ENCODE data around the gene TNFSF15. TPM values are rescaled to one million over a fixed set of nuclear protein-coding genes. Genes with fewer than 3 reads are reported as not detected.

The TNFSF15 gene
- total RNA-seq, result 3.8 and 3.9 TPM in 2 replicates

GRCh38 chr9:114805670-114806525, at the start of gene TNFSF15:
Gene TNFSF15, minus strand, starts transcription at chr9:114806039. Its CDS starts 27 bp downstream, at chr9:114806012.
- intact Hi-C loops (cut with micrococcal nuclease), result loop anchor here (1.0 to 2.0 kb wide), 5 partner anchors 31 to 208 kb away; partner anchors contain the start of gene TEX48

DNA sequence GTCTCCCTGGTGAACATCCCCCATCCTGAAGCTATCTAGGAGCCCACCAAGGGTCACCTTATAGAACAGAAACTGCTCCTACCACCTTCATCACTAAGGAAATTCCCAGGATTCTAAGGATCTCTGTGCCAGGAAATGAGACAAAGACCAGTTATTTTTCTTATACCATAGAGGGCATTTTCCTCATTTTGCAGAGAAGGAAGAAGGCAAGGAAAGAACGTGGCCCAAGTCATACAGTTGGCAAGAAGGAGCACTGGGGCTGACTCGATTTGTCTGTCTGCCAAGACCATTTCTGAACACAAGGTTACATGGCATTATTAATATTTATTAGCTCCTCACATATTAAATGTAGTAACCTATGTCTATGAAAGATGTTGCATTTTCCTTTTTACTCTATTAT, 49.6 kb upstream of the TNFSF15 start:
- intact Hi-C loops (cut with micrococcal nuclease), result no loop called here

DNA sequence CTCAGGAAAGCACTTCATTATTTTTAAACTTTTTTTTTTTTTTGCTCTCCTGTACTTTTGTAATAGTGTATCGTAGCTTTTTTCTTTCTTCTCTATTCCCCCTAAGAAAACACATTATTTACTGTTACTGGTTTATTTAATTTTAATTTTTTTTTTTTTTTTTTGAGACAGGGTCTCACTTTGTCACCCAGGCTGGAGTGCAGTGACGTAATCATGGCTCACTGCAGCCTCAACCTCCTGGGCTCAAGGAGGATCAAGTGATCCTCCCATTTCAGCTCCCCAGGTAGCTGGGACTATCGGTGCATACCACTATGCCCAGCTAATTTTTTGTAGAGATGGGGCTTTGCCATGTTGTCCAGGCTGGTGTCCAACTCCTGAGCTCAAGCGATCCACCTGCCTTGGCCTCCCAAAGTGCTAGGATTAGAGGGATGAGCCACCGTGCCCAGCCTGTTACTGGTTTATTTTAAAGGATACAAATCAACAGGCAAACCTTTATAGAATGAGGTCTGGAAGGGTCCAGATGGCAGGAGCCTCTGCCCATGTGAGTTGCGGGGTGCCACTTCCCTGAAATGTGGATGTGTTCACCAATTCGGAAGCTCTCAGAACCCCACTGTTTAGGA, 49.0 kb upstream of the TNFSF15 start:
- intact Hi-C loops (cut with micrococcal nuclease), result no loop called here

DNA sequence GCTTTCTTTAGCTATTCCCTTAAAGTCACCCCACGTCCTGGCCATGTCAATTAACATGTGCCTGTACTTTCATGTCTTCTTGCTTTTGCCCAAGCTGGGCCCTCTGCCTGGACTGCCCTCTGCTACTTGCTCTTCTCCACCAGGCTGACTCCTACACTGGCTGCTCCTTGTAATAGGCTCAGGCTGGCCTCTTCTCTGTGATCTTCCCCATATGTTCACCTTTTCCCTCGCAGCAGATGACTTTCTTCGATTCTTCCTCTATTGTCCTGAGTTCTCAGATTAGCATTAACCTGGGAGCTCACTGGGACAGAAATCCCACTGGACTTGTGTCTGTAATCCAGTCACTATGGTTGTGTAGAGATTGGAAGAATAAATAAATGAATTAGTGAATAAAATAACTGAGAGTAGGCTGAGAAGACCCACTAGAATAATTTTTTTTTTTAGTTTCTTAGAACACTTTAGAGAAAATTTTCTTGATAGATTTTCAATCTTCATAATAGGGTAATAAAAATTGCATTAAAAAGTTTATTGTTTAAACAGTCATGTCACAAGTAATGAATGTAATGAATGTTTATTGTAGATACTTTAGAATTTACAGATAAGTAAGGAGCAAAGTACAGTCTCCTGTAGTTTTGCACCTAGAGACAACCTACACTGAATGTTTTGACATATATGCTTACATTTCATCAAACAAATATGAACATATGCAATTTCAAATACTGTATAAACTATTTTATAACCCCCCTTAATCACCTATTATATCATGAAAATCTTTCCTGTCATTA, 47.4 kb upstream of the TNFSF15 start:
- intact Hi-C loops (cut with micrococcal nuclease), result no loop called here

- intact Hi-C loops (cut with micrococcal nuclease), result no loop called here
Observed at GRCh38 chr9:114852050-114852594, 46.3 kb upstream of the TNFSF15 start.

DNA sequence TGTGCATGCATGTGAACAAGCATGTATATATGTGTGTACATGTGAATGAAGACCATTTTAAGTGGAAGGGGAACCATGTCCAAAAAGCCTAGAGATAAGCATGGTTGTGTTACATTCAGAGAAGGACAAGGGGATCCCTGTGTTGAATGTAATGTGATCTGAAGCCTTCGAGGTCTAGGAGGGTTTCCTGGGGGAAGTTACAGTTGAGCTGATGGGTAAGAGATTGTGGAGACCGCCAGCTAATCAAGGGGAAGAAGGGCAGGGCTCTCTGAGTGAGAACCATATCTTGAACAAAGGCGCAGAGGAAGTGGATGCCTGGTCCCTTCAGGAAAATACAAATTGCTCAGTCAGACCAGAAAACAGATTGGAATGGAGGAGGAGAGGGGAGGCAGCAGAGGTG, 45.5 kb upstream of the TNFSF15 start:
- intact Hi-C loops (cut with micrococcal nuclease), result no loop called here

- intact Hi-C loops (cut with micrococcal nuclease), result no loop called here
Observed at GRCh38 chr9:114850871-114851270, 45.0 kb upstream of the TNFSF15 start.

GRCh38 chr9:114849450-114849849, 43.6 kb upstream of the TNFSF15 start:
- intact Hi-C loops (cut with micrococcal nuclease), result no loop called here

DNA sequence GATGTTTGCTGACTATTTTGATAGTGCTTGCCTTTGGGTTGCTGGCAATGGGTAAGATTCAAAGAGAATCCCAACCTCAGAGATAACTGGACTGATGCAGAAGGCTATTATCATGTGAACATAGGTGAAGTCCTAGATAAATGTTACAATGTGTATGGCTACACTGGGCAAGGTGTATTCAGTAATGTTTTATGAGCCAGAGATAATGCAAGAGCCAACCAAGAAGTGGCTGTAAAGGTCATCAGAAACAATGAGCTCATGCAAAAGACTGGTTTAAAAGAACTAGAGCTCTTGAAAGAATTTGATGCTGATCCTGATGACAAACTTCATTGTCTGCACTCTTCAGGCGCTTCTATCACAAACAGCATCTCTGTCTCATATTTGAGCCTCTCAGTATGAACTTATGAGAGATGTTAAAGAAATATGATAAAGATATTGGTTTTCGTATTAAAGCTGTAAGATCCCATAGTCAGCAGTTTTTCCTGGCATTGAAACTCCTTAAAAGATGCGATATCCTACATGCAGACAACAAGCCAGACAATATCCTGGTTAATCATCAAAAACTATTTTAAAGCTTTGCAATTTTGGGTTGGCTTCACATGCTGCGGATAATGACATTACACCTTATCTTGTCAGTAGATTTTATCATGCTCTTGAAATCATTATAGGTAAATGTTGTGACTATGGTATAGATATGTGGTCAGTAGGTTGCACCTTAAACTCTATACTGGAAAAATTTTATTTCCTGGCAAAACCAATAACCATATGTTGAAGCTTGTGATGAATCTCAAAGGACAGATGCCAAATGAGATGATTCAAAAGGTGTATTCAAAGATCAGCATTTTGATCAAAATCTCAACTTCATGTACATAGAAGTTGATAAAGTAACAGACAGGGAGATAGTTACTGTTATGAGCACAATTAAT, 41.9 kb upstream of the TNFSF15 start:
- intact Hi-C loops (cut with micrococcal nuclease), result no loop called here

DNA sequence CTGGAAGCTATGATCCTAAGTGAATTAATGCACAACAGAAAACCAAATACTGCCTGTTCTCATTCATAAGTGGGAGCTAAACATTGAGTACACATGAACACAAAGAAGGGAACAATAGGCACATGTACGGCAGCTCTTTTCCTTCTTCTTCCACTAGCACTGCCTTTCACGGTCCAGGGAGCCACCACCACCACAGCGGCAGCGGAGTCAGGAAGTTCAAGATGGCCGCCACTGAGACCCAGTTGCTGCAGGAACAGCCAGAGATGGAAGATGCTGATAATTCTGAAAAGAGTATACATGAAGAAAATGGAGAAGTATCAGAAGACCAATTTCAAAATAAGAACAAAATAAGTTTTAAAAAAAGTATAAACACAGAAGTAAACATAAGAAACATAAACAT, 39.5 kb upstream of the TNFSF15 start:
- intact Hi-C loops (cut with micrococcal nuclease), result no loop called here

GRCh38 chr9:114844766-114845165, 38.9 kb upstream of the TNFSF15 start:
- intact Hi-C loops (cut with micrococcal nuclease), result no loop called here

DNA sequence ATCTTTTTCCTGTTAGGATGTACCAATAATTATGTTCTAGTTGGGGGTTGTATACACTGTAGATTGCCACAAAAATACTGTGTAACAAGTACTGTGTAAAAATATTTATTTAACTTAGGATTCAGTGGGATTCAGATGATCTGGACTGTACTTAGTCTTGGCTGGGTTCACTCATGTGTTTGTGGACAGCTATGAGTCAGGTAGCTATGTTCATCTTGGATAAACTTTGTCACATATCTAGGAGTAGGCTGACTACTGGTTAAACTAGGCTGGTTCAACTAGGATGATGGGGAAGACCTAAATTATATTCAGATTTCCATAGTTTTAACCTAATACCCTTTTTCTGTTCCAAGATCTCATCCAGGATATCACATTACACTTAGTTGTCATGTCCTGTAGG, 32.1 kb upstream of the TNFSF15 start:
- intact Hi-C loops (cut with micrococcal nuclease), result loop anchor here (2.0 kb wide), 2 partner anchors 31 to 61 kb away; partner anchors contain the start of gene TNFSF15

GRCh38 chr9:114836769-114837168, 30.9 kb upstream of the TNFSF15 start:
- intact Hi-C loops (cut with micrococcal nuclease), result loop anchor here (2.0 kb wide), 2 partner anchors 30 to 62 kb away; partner anchors contain the start of gene TNFSF15

DNA sequence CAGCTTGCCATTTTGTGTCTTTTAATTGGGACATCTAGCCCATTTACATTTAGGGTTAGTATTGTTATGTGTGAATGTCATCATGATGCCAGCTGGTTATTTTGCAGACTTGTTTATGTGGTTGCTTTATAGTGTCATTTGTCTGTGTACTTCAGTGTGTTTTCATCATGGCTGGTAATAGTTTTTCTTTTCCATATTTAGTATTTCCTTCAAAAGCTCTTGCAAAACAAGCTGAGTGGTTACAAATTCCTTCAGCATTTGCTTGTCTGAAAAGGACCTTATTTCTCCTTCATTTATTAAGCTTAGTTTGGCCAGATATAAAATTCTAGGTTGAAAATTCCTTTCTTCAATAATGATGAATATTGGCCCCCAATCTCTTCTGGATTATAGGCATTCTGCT, 28.5 kb upstream of the TNFSF15 start:
- intact Hi-C loops (cut with micrococcal nuclease), result no loop called here

GRCh38 chr9:114830546-114830945, 24.7 kb upstream of the TNFSF15 start:
- intact Hi-C loops (cut with micrococcal nuclease), result no loop called here

- intact Hi-C loops (cut with micrococcal nuclease), result no loop called here
Observed at GRCh38 chr9:114829574-114830440, 24.0 kb upstream of the TNFSF15 start.

DNA sequence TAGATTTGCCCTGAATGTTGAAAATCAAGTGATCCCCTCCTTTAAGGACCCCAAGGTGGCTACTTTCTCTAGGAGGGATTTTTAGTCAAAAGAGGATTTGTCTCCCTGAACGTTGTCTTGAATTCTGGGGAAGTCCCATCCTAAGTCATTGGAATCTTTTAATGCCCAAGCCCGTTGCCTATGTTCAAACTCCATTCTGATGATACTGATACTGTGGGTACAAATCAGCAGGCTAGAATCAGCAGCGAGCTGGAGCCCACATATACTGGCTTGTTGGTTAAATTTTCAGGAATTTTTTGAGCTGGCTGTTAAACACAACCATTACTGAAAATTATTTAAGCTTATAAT, 22.4 kb upstream of the TNFSF15 start:
- intact Hi-C loops (cut with micrococcal nuclease), result no loop called here

GRCh38 chr9:114827641-114828302, 21.9 kb upstream of the TNFSF15 start:
- intact Hi-C loops (cut with micrococcal nuclease), result no loop called here

DNA sequence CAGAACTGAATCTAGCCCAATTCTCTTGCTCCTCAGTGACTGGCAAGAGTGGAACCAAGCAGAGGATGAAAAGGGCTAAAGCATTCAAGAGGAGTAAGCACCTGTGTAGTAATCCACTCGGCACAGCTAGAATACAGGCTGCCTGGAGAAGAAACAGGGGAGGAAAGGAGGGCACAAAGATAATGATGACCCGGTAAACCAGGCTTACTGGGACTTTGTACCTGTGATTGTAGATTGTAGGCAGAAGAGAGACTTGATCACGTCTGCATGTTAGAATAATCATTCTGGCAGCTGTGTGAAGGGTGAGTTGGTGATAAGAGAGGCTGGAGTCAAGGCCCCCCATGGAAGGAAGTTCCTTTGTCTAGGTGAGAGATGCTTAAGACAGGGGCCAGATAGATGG, 20.6 kb upstream of the TNFSF15 start:
- intact Hi-C loops (cut with micrococcal nuclease), result no loop called here

Data from T-helper 1 cell treated with Interleukin-12 subunit alpha and Interleukin-12 subunit beta and Interleukin-4 antibody, amounts not matched to agents 30 ng/mL and 1 ng/mL, for 36 hours (primary cell).